ENCODE measurements around the gene LTBP1. TPM values are rescaled to one million over a fixed set of nuclear protein-coding genes. Genes with fewer than 3 reads are reported as not detected.

LTBP1 gene
- total and polyA plus RNA-seq, 2 of the 13 experiments (the other 11 are each of a cell fraction or from before 2014, with no cell fraction given): 0.12 to 0.22 TPM

- no peaks in the 10 kb centered on the region for H4K20me1 ChIP-seq (ENCODE audit: insufficient read depth, low read length)
- ChIA-PET CTCF (ENCODE audit: low intra/inter-chr PET ratio, low total read pairs) (no interaction called here), POLR2A (no interaction called here)
- H2AFZ ChIP-seq (ENCODE audit: low read length): no peak overlapping the region
- no peaks in the 10 kb centered on the region for H3K36me3 ChIP-seq (replicated peaks in 1 of 2; ENCODE audit: control insufficient read depth in 1 of 2, insufficient read depth in 2 of 2, low read length in 2 of 2)
- H3K9ac ChIP-seq (ENCODE audit: insufficient read depth, low read depth, low read length): no peak overlapping the region
- WGBS (ENCODE audit: low lambda C conversion rate): 10% methylated on average over 5 of the region's 5 CpGs
- H3K4me1 ChIP-seq (ENCODE audit: insufficient read depth, low read length): no peaks in the 10 kb centered on the region
- no peak overlapping the region for H3K4me2 ChIP-seq (ENCODE audit: low read depth, low read length)
- ATAC-seq: no peak
- no peaks in the 10 kb centered on the region for H3K9me3 ChIP-seq (ENCODE audit: low read length)
- TF ChIP-seq ZNF317 (CRISPR knock-in tag; IDR thresholded peaks at IDR 0.05): no peak
- TF ChIP-seq HMG20A (CRISPR knock-in tag; IDR thresholded peaks at IDR 0.05; ENCODE audit: borderline replicate concordance): no peak
- in situ Hi-C loops (cut with HindIII; ENCODE audit: extremely low pct_ligation_motif_present, low pct_unique_long_range_greater_than_20kb): no loop called here
- DNase-seq (ENCODE audit: low spot score): no peak
- intact Hi-C loops (cut with micrococcal nuclease; ENCODE audit: unreplicated experiment): no loop called here
- BruUV-seq (replicated peaks): no TSS peak
- H3K27ac ChIP-seq (ENCODE audit: extremely low read length, insufficient read depth, low read length): no peak overlapping the region
- FAIRE-seq: no peak
- H3K27me3 ChIP-seq (ENCODE audit: control insufficient read depth in 1 of 2, insufficient read depth in 2 of 2, low read length in 2 of 2): no peaks in the 10 kb centered on the region
- H3K4me3 ChIP-seq (replicated peaks in 1 of 3; ENCODE audit: insufficient read depth in 1 of 3, low read depth in 2 of 3, low read length in 3 of 3): no peak overlapping the region
- no peaks in the 10 kb centered on the region for H3K79me2 ChIP-seq (ENCODE audit: insufficient read depth, low read length)
These were observed 219.6 kb downstream of the LTBP1 start for GRCh38 chr2:33166287-33166881.

- Histone ChIP-seq H3K27ac (ENCODE audit: extremely low read length, insufficient read depth, low read length) (no peak overlapping the region), H3K79me2 (ENCODE audit: insufficient read depth, low read length) (no peaks in the 10 kb centered on the region), H3K9me3 (ENCODE audit: low read length) (no peaks in the 10 kb centered on the region), H3K9ac (ENCODE audit: insufficient read depth, low read depth, low read length) (no peak overlapping the region), H4K20me1 (ENCODE audit: insufficient read depth, low read length) (no peaks in the 10 kb centered on the region), H3K4me3 (replicated peaks in 1 of 3; ENCODE audit: insufficient read depth in 1 of 3, low read depth in 2 of 3, low read length in 3 of 3) (no peak overlapping the region), H3K36me3 (replicated peaks in 1 of 2; ENCODE audit: control insufficient read depth in 1 of 2, insufficient read depth in 2 of 2, low read length in 2 of 2) (no peaks in the 10 kb centered on the region), H3K4me1 (ENCODE audit: insufficient read depth, low read length) (no peaks in the 10 kb centered on the region), H3K4me2 (ENCODE audit: low read depth, low read length) (no peak overlapping the region), H3K27me3 (ENCODE audit: control insufficient read depth in 1 of 2, insufficient read depth in 2 of 2, low read length in 2 of 2) (no peaks in the 10 kb centered on the region), H2AFZ (ENCODE audit: low read length) (no peak overlapping the region)
- intact Hi-C loops (cut with micrococcal nuclease; ENCODE audit: unreplicated experiment): no loop called here
- BruUV-seq (replicated peaks): no TSS peak
- ChIA-PET POLR2A (no interaction called here), CTCF (ENCODE audit: low intra/inter-chr PET ratio, low total read pairs) (no interaction called here)
- ATAC-seq (no peak; the same call in 2 of the 3 replicates), DNase-seq (ENCODE audit: low spot score) (no peak), FAIRE-seq (no peak)
- 19% methylated on average over 3 of the region's 3 CpGs for WGBS (ENCODE audit: low lambda C conversion rate)
- in situ Hi-C loops (cut with HindIII; ENCODE audit: extremely low pct_ligation_motif_present, low pct_unique_long_range_greater_than_20kb): no loop called here
- TF ChIP-seq DMTF1 (CRISPR knock-in tag; IDR thresholded peaks at IDR 0.05) (no peak), MEF2D (CRISPR knock-in tag; IDR thresholded peaks at IDR 0.05) (no peak), POLR2G (IDR thresholded peaks at IDR 0.05; ENCODE audit: low read depth, low read length) (no peak), THRA (CRISPR knock-in tag; IDR thresholded peaks at IDR 0.05; ENCODE audit: borderline replicate concordance) (no peak), ZNF564 (CRISPR knock-in tag; IDR thresholded peaks at IDR 0.05) (no peak), ZBTB42 (CRISPR knock-in tag; IDR thresholded peaks at IDR 0.05) (no peak), EP300 (IDR thresholded peaks at IDR 0.05; ENCODE audit: low read depth in 2 of 2, low read length in 2 of 2) (no peak), EP300 (CRISPR knock-in tag; IDR thresholded peaks at IDR 0.05; ENCODE audit: borderline replicate concordance) (no peak), BRF2 (CRISPR knock-in tag; IDR thresholded peaks at IDR 0.05) (no peak)
These were observed 221.0 kb downstream of the LTBP1 start for GRCh38 chr2:33167622-33168245.

Measured in HepG2 (cell line).